DMS 273 (cell line): ENCODE data around the gene ICAM4.
"Not testable (repeated sequence)": the region's sequence is repeated elsewhere in the genome, so short reads cannot be mapped to it uniquely, and the experiment has no call there.

Experiments used
- DNase-seq: peaks from one replicate; lab custom pipeline; 2025; ENCODE audit not compliant: unreplicated experiment; lab: John Stamatoyannopoulos, UW

The ICAM4 gene

DNA sequence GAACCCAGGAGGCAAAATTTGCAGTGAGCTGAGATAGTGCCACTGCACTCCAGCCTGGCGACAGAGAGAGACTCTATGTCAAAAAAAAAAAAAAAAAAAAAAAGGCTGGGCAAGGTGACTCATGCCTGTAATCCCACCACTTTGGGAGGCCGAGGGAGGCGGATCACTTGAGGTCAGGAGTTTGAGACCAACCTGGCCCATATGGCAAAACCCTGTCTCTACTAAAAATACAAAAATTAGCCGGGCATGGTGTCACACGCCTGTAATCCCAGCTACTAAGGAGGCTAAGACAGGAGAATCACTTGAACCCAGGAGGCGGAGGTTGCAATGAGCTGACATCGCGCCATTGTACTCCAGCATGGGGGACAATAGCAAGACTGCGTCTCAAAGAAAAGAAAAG is 50.0 kb downstream of the ICAM4 start:
- not testable (repeated sequence) for DNase-seq
